Mucosa of stomach (tissue), 1 donor: ENCODE results near the gene VSIG8.
A peak's percentile ranks its signal among the peaks of the same experiment; 100 is the strongest.

Source experiments
- H3K27me3 ChIP-seq: one replicate; pipeline ENCODE4 v1.7.0; 2013; ENCODE audit warnings: mild to moderate bottlenecking, low read length; ENCODE audit not compliant: control insufficient read depth, insufficient read depth
- H3K36me3 ChIP-seq: one replicate; pipeline ENCODE4 v1.7.0; 2013; ENCODE audit warnings: low read length; ENCODE audit not compliant: control insufficient read depth, insufficient read depth
- H3K4me1 ChIP-seq: one replicate; pipeline ENCODE4 v1.7.0; 2013; ENCODE audit warnings: mild to moderate bottlenecking, low read length; ENCODE audit not compliant: control insufficient read depth, insufficient read depth
- H3K4me3 ChIP-seq: one replicate; pipeline ENCODE4 v1.7.0; 2013; ENCODE audit warnings: low read length
- H3K9ac ChIP-seq: one replicate; pipeline ENCODE4 v1.7.0; 2013; ENCODE audit warnings: mild to moderate bottlenecking, low read length, moderate library complexity
- H3K9me3 ChIP-seq: one replicate; pipeline ENCODE4 v1.7.0; 2013; ENCODE audit warnings: mild to moderate bottlenecking, low read length, moderate library complexity; ENCODE audit not compliant: control insufficient read depth
- donor health status: Pancreatic carcinoma.

The VSIG8 gene

GRCh38 chr1:159880430-159880829, 18.0 kb upstream of the VSIG8 start:
- peaks cover 9% of the 10 kb centered on the region for H3K4me1 ChIP-seq
- no peaks in the 10 kb centered on the region for H3K9me3 ChIP-seq
- no peak overlapping the region for H3K4me3 ChIP-seq
- H3K36me3 ChIP-seq, result no peaks in the 10 kb centered on the region
- H3K9ac ChIP-seq, result no peak overlapping the region
- H3K27me3 ChIP-seq, result no peaks in the 10 kb centered on the region

- Histone ChIP-seq H3K4me1 (peaks cover 9% of the 10 kb centered on the region), H3K36me3 (no peaks in the 10 kb centered on the region), H3K9ac (no peak overlapping the region), H3K9me3 (no peaks in the 10 kb centered on the region), H3K4me3 (no peak overlapping the region), H3K27me3 (no peaks in the 10 kb centered on the region)
These were observed 17.5 kb upstream of the VSIG8 start for GRCh38 chr1:159879977-159880376.

GRCh38 chr1:159879136-159879535, 16.7 kb upstream of the VSIG8 start:
- Histone ChIP-seq H3K4me1 (peaks cover 9% of the 10 kb centered on the region), H3K36me3 (no peaks in the 10 kb centered on the region), H3K9ac (no peak overlapping the region), H3K4me3 (no peak overlapping the region), H3K9me3 (no peaks in the 10 kb centered on the region), H3K27me3 (no peaks in the 10 kb centered on the region)

- no peaks in the 10 kb centered on the region for H3K9me3 ChIP-seq
- no peak overlapping the region for H3K4me3 ChIP-seq
- H3K36me3 ChIP-seq, result no peaks in the 10 kb centered on the region
- H3K9ac ChIP-seq, result no peak overlapping the region
- peaks cover 9% of the 10 kb centered on the region for H3K4me1 ChIP-seq
- no peaks in the 10 kb centered on the region for H3K27me3 ChIP-seq
These were observed 15.4 kb upstream of the VSIG8 start for GRCh38 chr1:159877695-159878444.

- H3K4me3 ChIP-seq, result no peak overlapping the region
- no peaks in the 10 kb centered on the region for H3K27me3 ChIP-seq
These were observed 11.2 kb upstream of the VSIG8 start for GRCh38 chr1:159873530-159874143.

GRCh38 chr1:159872891-159873290, 10.4 kb upstream of the VSIG8 start:
- Histone ChIP-seq H3K4me3 (no peak overlapping the region), H3K9ac (no peak overlapping the region), H3K27me3 (no peaks in the 10 kb centered on the region), H3K9me3 (no peaks in the 10 kb centered on the region), H3K36me3 (no peaks in the 10 kb centered on the region), H3K4me1 (peaks cover 21% of the 10 kb centered on the region)

More at GRCh38 chr1:159873530-159874143, 11.2 kb upstream of the VSIG8 start:
- H3K9me3 ChIP-seq, result no peaks in the 10 kb centered on the region
- H3K36me3 ChIP-seq, result no peaks in the 10 kb centered on the region
- H3K9ac ChIP-seq, result no peak overlapping the region
- H3K4me1 ChIP-seq, result peaks cover 14% of the 10 kb centered on the region

GRCh38 chr1:159870704-159871103, 8.2 kb upstream of the VSIG8 start:
- peaks cover 35% of the 10 kb centered on the region for H3K4me1 ChIP-seq
- no peaks in the 10 kb centered on the region for H3K36me3 ChIP-seq
- no peaks in the 10 kb centered on the region for H3K9me3 ChIP-seq
- no peaks in the 10 kb centered on the region for H3K27me3 ChIP-seq
- H3K4me3 ChIP-seq, result no peak overlapping the region
- no peak overlapping the region for H3K9ac ChIP-seq

GRCh38 chr1:159869607-159870006, 7.2 kb upstream of the VSIG8 start:
- H3K4me1 ChIP-seq, result peaks cover 35% of the 10 kb centered on the region
- H3K36me3 ChIP-seq, result no peaks in the 10 kb centered on the region
- H3K27me3 ChIP-seq, result no peaks in the 10 kb centered on the region
- H3K9me3 ChIP-seq, result no peaks in the 10 kb centered on the region
- H3K4me3 ChIP-seq, result no peak overlapping the region
- H3K9ac ChIP-seq, result no peak overlapping the region

- Histone ChIP-seq H3K4me3 (no peak overlapping the region), H3K9ac (peak overlapping the region; percentile 50), H3K27me3 (no peaks in the 10 kb centered on the region), H3K4me1 (peaks cover 35% of the 10 kb centered on the region), H3K36me3 (no peaks in the 10 kb centered on the region), H3K9me3 (no peaks in the 10 kb centered on the region)
These were observed 6.7 kb upstream of the VSIG8 start for GRCh38 chr1:159869173-159869572.

GRCh38 chr1:159868766-159869165, 6.3 kb upstream of the VSIG8 start:
- Histone ChIP-seq H3K9ac (peak overlapping the region; percentile 50), H3K36me3 (no peaks in the 10 kb centered on the region), H3K9me3 (no peaks in the 10 kb centered on the region), H3K4me3 (no peak overlapping the region), H3K27me3 (no peaks in the 10 kb centered on the region), H3K4me1 (peaks cover 35% of the 10 kb centered on the region)

GRCh38 chr1:159867664-159868026, 5.2 kb upstream of the VSIG8 start:
- H3K4me1 ChIP-seq, result peaks cover 35% of the 10 kb centered on the region
- H3K4me3 ChIP-seq, result no peak overlapping the region
- no peaks in the 10 kb centered on the region for H3K36me3 ChIP-seq
- no peaks in the 10 kb centered on the region for H3K9me3 ChIP-seq
- H3K27me3 ChIP-seq, result no peaks in the 10 kb centered on the region
- H3K9ac ChIP-seq, result peak overlapping the region; percentile 50

GRCh38 chr1:159866905-159867663, 4.6 kb upstream of the VSIG8 start:
- H3K27me3 ChIP-seq, result peaks cover 1% of the 10 kb centered on the region
- no peak overlapping the region for H3K4me3 ChIP-seq
- H3K4me1 ChIP-seq, result peaks cover 35% of the 10 kb centered on the region
- H3K9ac ChIP-seq, result peak overlapping the region; percentile 35
- no peaks in the 10 kb centered on the region for H3K36me3 ChIP-seq
- H3K9me3 ChIP-seq, result no peaks in the 10 kb centered on the region
